C4-2B (cell line): ENCODE measurements around the gene RELN.

Experiments
- CTCF ChIP-seq: fragments of 450-650 bp; conservative IDR thresholded peaks from 2 replicates; pipeline ENCODE4 v1.5.1; 2017; ENCODE audit warnings: mild to moderate bottlenecking
- ZFX ChIP-seq: fragments of 450-650 bp; IDR thresholded peaks from 2 replicates; pipeline ENCODE4 v1.6.1; 2017

DNA sequence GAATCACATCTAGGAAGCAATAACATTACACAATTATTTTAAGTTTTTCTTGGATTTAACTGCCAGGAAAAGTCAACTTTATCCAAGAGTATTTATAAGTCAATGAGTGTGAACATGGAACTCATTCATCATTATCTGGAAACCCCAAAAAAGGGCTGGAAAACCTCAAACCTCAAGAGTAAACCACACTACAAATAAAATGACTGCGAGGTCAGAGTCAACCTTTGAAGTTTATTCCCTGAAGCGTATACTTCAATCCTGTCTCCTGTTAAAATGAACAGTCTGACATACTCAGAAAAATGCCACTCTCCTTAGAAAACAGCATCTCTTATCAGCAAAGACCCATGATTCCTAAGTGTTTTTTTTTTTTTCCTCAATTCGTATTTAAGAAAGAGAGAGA, 86.5 kb downstream of the RELN start:
- TF ChIP-seq CTCF (no peak), ZFX (no peak)
